GM21526 (cell line): Measurements from ENCODE around the gene DDX4.
A peak's percentile ranks its signal among the peaks of the same experiment; 100 is the strongest.
"Not testable (repeated sequence)": the region's sequence is repeated elsewhere in the genome, so short reads cannot be mapped to it uniquely, and the experiment has no call there.

Experiments used
- ATAC-seq: cut with Tn5 transposase; IDR thresholded peaks from one replicate; pipeline ENCODE4 v1.9.1; 2021; ENCODE audit warnings: moderate library complexity; ENCODE audit not compliant: unreplicated experiment, low FRiP score

Gene DDX4

GRCh38 chr5:55720188-55720703 is 17.6 kb upstream of the DDX4 start:
- no peak for ATAC-seq

- no peak for ATAC-seq
Measured at GRCh38 chr5:55724281-55724680, 13.6 kb upstream of the DDX4 start.

- no peak for ATAC-seq
Measured at GRCh38 chr5:55731848-55732247, 6.0 kb upstream of the DDX4 start.

- no peak for ATAC-seq
Measured at GRCh38 chr5:55732585-55732984, 5.3 kb upstream of the DDX4 start.

GRCh38 chr5:55734658-55735057 is 3.2 kb upstream of the DDX4 start:
- ATAC-seq = no peak

- ATAC-seq = no peak
Measured at GRCh38 chr5:55742778-55743177, 4.9 kb downstream of the DDX4 start.

- no peak for ATAC-seq
Measured at GRCh38 chr5:55747778-55748318, 10.0 kb downstream of the DDX4 start.

- ATAC-seq = no peak
Measured at GRCh38 chr5:55749387-55749786, 11.5 kb downstream of the DDX4 start.

GRCh38 chr5:55750063-55750462 is 12.2 kb downstream of the DDX4 start:
- no peak for ATAC-seq

- no peak for ATAC-seq
Measured at GRCh38 chr5:55750499-55750898, 12.6 kb downstream of the DDX4 start.

- ATAC-seq = no peak
Measured at GRCh38 chr5:55758231-55758630, 20.4 kb downstream of the DDX4 start.

GRCh38 chr5:55758714-55759113 is 20.9 kb downstream of the DDX4 start:
- ATAC-seq = no peak

GRCh38 chr5:55761721-55762120 is 23.9 kb downstream of the DDX4 start:
- ATAC-seq = not testable (repeated sequence)

- no peak for ATAC-seq
Measured at GRCh38 chr5:55763746-55764420, 26.0 kb downstream of the DDX4 start.

GRCh38 chr5:55768279-55768678 is 30.4 kb downstream of the DDX4 start:
- ATAC-seq = no peak

GRCh38 chr5:55771175-55771655 is 33.4 kb downstream of the DDX4 start:
- ATAC-seq = peak; percentile 61

GRCh38 chr5:55773057-55773456 is 35.2 kb downstream of the DDX4 start:
- ATAC-seq = no peak

GRCh38 chr5:55777332-55777731 is 39.5 kb downstream of the DDX4 start:
- ATAC-seq = no peak

- no peak for ATAC-seq
Measured at GRCh38 chr5:55800924-55801323, 63.1 kb downstream of the DDX4 start.

- not testable (repeated sequence) for ATAC-seq
Measured at GRCh38 chr5:55808814-55809213, 71.0 kb downstream of the DDX4 start.

GRCh38 chr5:55815939-55816338 is 78.1 kb downstream of the DDX4 start:
- not testable (repeated sequence) for ATAC-seq

- no peak for ATAC-seq
Measured at GRCh38 chr5:55816342-55816741, 78.5 kb downstream of the DDX4 start.
